ENCODE data around the gene TRIM44. TPM values are rescaled to one million over a fixed set of nuclear protein-coding genes. Genes with fewer than 3 reads are reported as not detected.

The TRIM44 gene
- total RNA-seq, 2 experiments from 2014 or later = 11.3 to 19.9 TPM

- no peak overlapping the region for H3K4me3 ChIP-seq (ENCODE audit: low read depth, low read length, poor library complexity, severe bottlenecking)
- CTCF ChIA-PET (ENCODE audit: unreplicated experiment) = no interaction called here
Measured at GRCh38 chr11:35722641-35723040, 60.1 kb downstream of the TRIM44 start.

DNA sequence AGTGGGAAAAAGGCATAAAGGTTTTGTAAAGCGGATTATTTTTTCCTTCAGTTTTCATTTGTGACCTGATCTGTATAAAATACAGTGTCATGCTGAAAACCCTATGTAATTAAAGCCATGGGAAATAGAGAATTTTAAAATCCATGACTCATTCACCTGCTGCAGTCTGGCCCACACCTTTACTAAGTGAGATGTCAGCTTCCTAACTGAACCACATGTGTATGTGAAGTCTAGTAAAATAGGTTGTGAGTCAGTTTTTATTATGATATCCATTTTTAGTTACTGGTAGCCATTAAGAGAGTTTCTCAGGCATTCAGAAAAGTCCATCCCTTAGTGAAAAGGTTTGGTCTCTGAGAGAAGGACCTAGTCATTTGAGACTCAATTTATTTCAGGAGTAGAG is 60.9 kb downstream of the TRIM44 start:
- Histone ChIP-seq H3K4me3 (ENCODE audit: low read depth, low read length, poor library complexity, severe bottlenecking) (no peak overlapping the region), H3K36me3 (ENCODE audit: insufficient read depth, low read length) (no peaks in the 10 kb centered on the region), H4K20me1 (ENCODE audit: insufficient read depth, low read length) (no peaks in the 10 kb centered on the region), H3K79me2 (ENCODE audit: insufficient read depth, low read depth, low read length) (no peaks in the 10 kb centered on the region), H3K27ac (ENCODE audit: low read depth, low read length, poor library complexity, severe bottlenecking) (no peak overlapping the region), H3K4me1 (ENCODE audit: insufficient read depth, low read length, poor library complexity, severe bottlenecking) (peaks cover 17% of the 10 kb centered on the region), H3K9me3 (ENCODE audit: low read length) (no peaks in the 10 kb centered on the region), H2AFZ (ENCODE audit: low read length) (no peak overlapping the region), H3K4me2 (ENCODE audit: low read length) (no peak overlapping the region), H3K9me2 (ENCODE audit: insufficient read depth, low read length) (no peaks in the 10 kb centered on the region)
- intact Hi-C loops (cut with micrococcal nuclease; ENCODE audit: unreplicated experiment) = no loop called here
- ChIA-PET POLR2A (no interaction called here), CTCF (ENCODE audit: unreplicated experiment) (no interaction called here)
- no peak for DNase-seq (ENCODE audit: low spot score)
- BruUV-seq (replicated peaks) = no TSS peak
- TF ChIP-seq EZH2phosphoT487 (IDR thresholded peaks at IDR 0.05; ENCODE audit: borderline replicate concordance, low read depth, low read length) (no peak), CTCF (conservative IDR thresholded peaks at IDR 0.05; ENCODE audit: low read length) (no peak)

More at GRCh38 chr11:35722641-35723040, 60.1 kb downstream of the TRIM44 start:
- POLR2A ChIA-PET = no interaction called here
- BruUV-seq (replicated peaks) = no TSS peak
- Histone ChIP-seq H2AFZ (ENCODE audit: low read length) (no peak overlapping the region), H3K4me2 (ENCODE audit: low read length) (peak overlapping the region; percentile 43), H4K20me1 (ENCODE audit: insufficient read depth, low read length) (no peaks in the 10 kb centered on the region), H3K27ac (ENCODE audit: low read depth, low read length, poor library complexity, severe bottlenecking) (no peak overlapping the region), H3K36me3 (ENCODE audit: insufficient read depth, low read length) (no peaks in the 10 kb centered on the region), H3K79me2 (ENCODE audit: insufficient read depth, low read depth, low read length) (no peaks in the 10 kb centered on the region), H3K9me2 (ENCODE audit: insufficient read depth, low read length) (no peaks in the 10 kb centered on the region), H3K4me1 (ENCODE audit: insufficient read depth, low read length, poor library complexity, severe bottlenecking) (peaks cover 17% of the 10 kb centered on the region), H3K9me3 (ENCODE audit: low read length) (no peaks in the 10 kb centered on the region)
- DNase-seq (ENCODE audit: low spot score) = no peak
- intact Hi-C loops (cut with micrococcal nuclease; ENCODE audit: unreplicated experiment) = no loop called here
- TF ChIP-seq CTCF (conservative IDR thresholded peaks at IDR 0.05; ENCODE audit: low read length) (no peak), EZH2phosphoT487 (IDR thresholded peaks at IDR 0.05; ENCODE audit: borderline replicate concordance, low read depth, low read length) (no peak)

DNA sequence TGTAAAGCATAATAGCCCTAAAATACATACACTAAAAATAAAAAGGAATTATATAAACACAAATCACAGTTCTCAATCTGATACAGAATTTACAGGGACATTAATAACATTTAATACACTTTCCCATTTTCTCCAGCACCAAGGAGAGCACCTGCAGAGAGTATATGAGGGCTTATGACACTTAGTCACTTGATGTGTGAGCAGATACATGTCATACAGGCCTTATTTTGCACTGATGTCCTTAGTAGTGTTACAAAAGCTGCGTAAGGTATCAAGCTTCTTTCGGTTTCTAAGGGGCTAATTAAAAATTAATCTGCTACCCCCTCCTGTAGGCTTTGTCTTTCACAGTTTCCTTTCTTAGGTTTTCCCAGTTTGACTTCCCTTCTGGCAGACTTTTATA is 61.3 kb downstream of the TRIM44 start:
- TF ChIP-seq EZH2phosphoT487 (IDR thresholded peaks at IDR 0.05; ENCODE audit: borderline replicate concordance, low read depth, low read length) (no peak), CTCF (conservative IDR thresholded peaks at IDR 0.05; ENCODE audit: low read length) (no peak)
- Histone ChIP-seq H3K4me1 (ENCODE audit: insufficient read depth, low read length, poor library complexity, severe bottlenecking) (peaks cover 17% of the 10 kb centered on the region), H3K4me3 (ENCODE audit: low read depth, low read length, poor library complexity, severe bottlenecking) (no peak overlapping the region), H3K79me2 (ENCODE audit: insufficient read depth, low read depth, low read length) (no peaks in the 10 kb centered on the region), H2AFZ (ENCODE audit: low read length) (no peak overlapping the region), H3K36me3 (ENCODE audit: insufficient read depth, low read length) (no peaks in the 10 kb centered on the region), H3K27ac (ENCODE audit: low read depth, low read length, poor library complexity, severe bottlenecking) (no peak overlapping the region), H3K9me3 (ENCODE audit: low read length) (no peaks in the 10 kb centered on the region), H3K9me2 (ENCODE audit: insufficient read depth, low read length) (no peaks in the 10 kb centered on the region), H4K20me1 (ENCODE audit: insufficient read depth, low read length) (no peaks in the 10 kb centered on the region), H3K4me2 (ENCODE audit: low read length) (no peak overlapping the region)
- intact Hi-C loops (cut with micrococcal nuclease; ENCODE audit: unreplicated experiment) = no loop called here
- no TSS peak for BruUV-seq (replicated peaks)
- ChIA-PET POLR2A (no interaction called here), CTCF (ENCODE audit: unreplicated experiment) (no interaction called here)
- no peak for DNase-seq (ENCODE audit: low spot score)
